Bronchial epithelial cell (primary cell): ENCODE results near the gene MYO1E. TPM values are rescaled to one million over a fixed set of nuclear protein-coding genes. Genes with fewer than 3 reads are reported as not detected.

Experiments used
- DNase-seq: peaks from one replicate; pipeline ENCODE4 v3.0.0-alpha.2; 2010; ENCODE audit warnings: low read depth
- FAIRE-seq: peaks from 2 replicates; lab custom pipeline; 2011; peaks lifted over from hg19 to GRCh38; lab: Jason Lieb, UNC
- H3K27me3 ChIP-seq: 2 replicates; pipeline ENCODE4 v1.5.1; 2011; ENCODE audit warnings: low read length; ENCODE audit not compliant: control insufficient read depth, insufficient read depth
- H3K36me3 ChIP-seq: 2 replicates; pipeline ENCODE4 v1.5.1; 2011; ENCODE audit warnings: low read length; ENCODE audit not compliant: control insufficient read depth, insufficient read depth
- H3K4me3 ChIP-seq: 2 replicates; pipeline ENCODE4 v1.5.1; 2011; ENCODE audit warnings: mild to moderate bottlenecking, low read depth, low read length, control low read depth
- total RNA-seq: library from RNA; depleted of rRNA; stranded (reverse); fragments of >200 nt; gene quantifications from 2 replicates; pipeline ENCODE4 v1.2.1, GENCODE V29; 2014
- TF ChIP-seq, protein P1 (sequence below): IDR thresholded peaks from 2 replicates; pipeline ENCODE4 v1.5.1; 2011; ENCODE audit warnings: mild to moderate bottlenecking, moderate library complexity, low read length, control low read depth, inconsistent platforms; ENCODE audit not compliant: insufficient read depth, severe bottlenecking

MYO1E gene
- 63.8 and 71.9 TPM in 2 replicates for total RNA-seq

DNA sequence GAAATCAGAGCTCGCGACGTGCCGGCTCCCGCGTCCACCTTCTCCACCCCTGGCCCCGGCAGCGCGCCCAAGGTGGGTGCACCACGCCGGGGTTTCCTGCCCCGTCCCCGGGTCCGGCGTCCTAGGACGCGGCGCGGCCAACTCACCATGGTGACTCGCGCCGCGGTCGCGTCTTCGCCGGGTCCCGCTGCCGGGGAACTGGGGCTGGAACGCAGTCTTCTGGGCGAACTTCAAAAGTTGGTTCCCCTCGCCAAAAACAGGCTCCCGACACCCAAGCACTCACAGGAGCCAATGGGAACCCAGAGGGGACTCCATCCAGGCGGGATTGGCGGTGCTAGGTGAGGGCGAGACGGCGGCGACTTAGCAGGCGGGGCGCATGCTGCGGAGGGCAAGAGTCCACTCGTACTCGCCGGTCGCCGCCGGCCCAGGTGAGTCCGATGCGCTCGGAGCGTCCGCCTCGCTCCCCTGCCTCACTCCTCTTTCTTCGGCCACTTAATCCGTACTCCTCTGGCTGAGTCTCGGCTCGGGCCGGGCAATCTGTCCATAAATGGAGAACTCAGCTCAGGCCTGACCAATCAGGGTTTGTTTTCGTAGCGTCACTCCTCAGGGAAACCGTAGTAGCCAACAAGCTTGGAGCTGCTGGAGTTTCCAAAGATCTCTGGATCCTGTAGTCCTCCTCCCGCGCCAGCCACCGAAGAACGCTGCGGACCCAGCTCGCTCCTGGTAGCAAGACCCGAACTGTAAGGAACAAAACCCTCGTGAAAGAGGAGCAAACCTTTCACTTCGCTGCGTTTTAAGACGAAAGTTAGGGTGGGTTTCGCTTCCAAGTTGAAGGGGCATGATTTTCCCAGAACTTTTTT, at the start of gene MYO1E:
MYO1E (minus strand) TSS at position 520 of the 860 bp plus-strand sequence; CDS start at position 149, 371 bp downstream.
- peak; percentile 97 for DNase-seq
- peak; percentile 66 for FAIRE-seq

DNA sequence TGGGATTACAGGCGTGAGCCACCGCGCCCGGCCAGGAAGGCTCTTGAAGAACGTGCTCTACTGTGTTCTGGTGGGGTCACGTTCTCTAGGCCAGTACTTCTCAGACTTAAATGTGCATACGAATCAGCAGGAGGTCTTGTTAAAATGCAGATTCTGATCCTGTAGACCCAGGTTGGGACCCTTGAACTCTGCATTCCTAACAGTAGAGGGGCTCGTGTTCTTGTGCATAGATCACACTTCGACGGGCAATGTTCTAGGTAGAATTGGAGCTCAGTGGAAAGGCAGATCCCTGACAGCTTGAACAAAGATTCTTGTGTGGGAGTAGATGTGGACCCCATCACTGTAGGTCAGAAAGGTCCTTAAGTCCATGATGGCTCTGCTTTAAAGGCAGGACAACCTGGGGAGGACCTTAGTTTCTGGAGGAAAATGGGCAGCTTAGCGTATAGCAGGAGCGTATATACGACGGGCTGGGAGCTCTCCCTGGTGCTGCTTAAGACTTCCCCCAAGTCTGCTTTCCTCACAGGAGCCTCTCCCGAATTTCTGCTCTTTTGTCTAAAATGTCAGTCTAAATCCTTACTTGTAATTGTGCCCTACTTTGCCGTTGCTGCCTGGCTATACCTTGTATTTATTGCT, 48.4 kb upstream of the MYO1E start:
- no peaks in the 10 kb centered on the region for H3K36me3 ChIP-seq
- TF ChIP-seq, protein P1, sequence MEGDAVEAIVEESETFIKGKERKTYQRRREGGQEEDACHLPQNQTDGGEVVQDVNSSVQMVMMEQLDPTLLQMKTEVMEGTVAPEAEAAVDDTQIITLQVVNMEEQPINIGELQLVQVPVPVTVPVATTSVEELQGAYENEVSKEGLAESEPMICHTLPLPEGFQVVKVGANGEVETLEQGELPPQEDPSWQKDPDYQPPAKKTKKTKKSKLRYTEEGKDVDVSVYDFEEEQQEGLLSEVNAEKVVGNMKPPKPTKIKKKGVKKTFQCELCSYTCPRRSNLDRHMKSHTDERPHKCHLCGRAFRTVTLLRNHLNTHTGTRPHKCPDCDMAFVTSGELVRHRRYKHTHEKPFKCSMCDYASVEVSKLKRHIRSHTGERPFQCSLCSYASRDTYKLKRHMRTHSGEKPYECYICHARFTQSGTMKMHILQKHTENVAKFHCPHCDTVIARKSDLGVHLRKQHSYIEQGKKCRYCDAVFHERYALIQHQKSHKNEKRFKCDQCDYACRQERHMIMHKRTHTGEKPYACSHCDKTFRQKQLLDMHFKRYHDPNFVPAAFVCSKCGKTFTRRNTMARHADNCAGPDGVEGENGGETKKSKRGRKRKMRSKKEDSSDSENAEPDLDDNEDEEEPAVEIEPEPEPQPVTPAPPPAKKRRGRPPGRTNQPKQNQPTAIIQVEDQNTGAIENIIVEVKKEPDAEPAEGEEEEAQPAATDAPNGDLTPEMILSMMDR: no peak
- DNase-seq: peak; percentile 41
- no peak overlapping the region for H3K4me3 ChIP-seq
- peak; percentile 52 for FAIRE-seq
- H3K27me3 ChIP-seq: peaks cover 6% of the 10 kb centered on the region

More for the DNA sequence above, at the start of gene MYO1E:
- Histone ChIP-seq H3K27me3 (no peaks in the 10 kb centered on the region), H3K4me3 (peak within 1 kb of the TSS; percentile 92), H3K36me3 (no peaks in the 10 kb centered on the region)
- TF ChIP-seq, protein P1: no peak

DNA sequence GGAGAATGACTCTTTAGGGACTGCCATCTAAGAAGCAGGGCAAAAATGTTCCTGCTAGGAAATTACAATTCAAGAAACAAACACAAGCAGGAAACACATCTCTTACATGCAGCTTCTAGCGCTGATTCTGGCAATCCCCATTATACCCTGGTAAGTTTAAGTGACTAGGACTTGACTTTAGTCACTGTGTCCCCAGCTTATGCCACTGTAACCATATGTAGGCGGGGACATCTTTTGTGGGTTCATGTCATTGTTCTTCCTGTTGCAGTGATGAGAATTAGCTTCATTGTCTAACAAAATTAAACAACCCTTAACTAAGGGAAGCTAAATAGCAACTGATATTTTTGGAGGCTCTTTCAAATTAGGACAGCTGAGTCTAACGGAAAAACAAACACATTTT, 47.4 kb upstream of the MYO1E start:
- FAIRE-seq (no peak), DNase-seq (no peak)
- TF ChIP-seq, protein P1: no peak
- Histone ChIP-seq H3K4me3 (no peak overlapping the region), H3K27me3 (peaks cover 10% of the 10 kb centered on the region), H3K36me3 (no peaks in the 10 kb centered on the region)

DNA sequence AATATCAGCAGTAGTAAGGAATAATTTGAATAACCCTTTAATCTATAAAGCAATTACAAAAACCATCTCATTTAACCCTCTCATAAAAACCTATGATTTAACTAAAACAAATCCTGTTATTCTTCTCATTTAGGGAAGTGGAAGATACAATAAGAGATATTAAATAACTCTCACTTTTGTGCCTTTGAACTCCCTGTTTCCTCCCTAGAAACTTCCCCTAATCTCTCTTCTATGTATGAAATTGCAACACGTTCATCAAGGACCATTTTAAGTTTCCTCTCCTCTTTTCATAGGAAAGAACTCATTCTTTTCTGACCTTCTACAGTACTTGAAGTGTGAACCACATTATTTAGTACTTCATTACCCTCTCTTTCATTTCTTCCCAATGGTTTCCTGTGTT, 46.5 kb upstream of the MYO1E start:
- DNase-seq (no peak), FAIRE-seq (no peak)
- no peak overlapping the region for H3K4me3 ChIP-seq
- TF ChIP-seq, protein P1: no peak
- H3K36me3 ChIP-seq: no peaks in the 10 kb centered on the region
- H3K27me3 ChIP-seq: peaks cover 10% of the 10 kb centered on the region

DNA sequence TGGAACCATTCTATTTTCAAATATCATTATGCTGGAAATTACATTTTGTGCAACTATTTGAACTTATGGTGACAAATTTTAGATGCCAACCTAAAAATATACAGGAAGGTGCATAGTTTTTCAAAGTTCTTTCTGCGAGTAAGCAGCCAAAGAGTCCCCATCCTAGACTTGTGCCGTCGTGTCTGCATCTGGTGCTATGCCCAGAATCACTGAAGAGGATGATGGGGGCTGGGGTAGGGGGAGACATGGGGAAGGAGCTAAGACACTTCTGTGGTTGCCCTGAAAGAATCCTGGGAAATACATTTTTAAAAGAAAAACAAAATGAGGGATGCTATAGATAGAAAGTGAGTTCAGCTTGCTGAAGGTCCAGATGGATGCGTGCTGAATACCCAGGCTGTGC, 44.1 kb upstream of the MYO1E start:
- Histone ChIP-seq H3K4me3 (no peak overlapping the region), H3K36me3 (no peaks in the 10 kb centered on the region), H3K27me3 (peaks cover 10% of the 10 kb centered on the region)
- DNase-seq: no peak
- no peak for FAIRE-seq
- TF ChIP-seq, protein P1: no peak
